PC-9 (cell line): Measurements from ENCODE around the gene TRDN.

Experiments used
- CTCF ChIP-seq: fragments of 200-600 bp; sonication (generic); conservative IDR thresholded peaks from 2 replicates; pipeline ENCODE4 v1.6.1; 2017; ENCODE audit warnings: mixed run types, antibody characterized with exemption, mild to moderate bottlenecking, moderate library complexity
- EZH2 ChIP-seq: fragments of 200-600 bp; sonication (generic); IDR thresholded peaks from 2 replicates; pipeline ENCODE4 v1.8.0; 2017; ENCODE audit warnings: antibody characterized with exemption, low read depth

DNA sequence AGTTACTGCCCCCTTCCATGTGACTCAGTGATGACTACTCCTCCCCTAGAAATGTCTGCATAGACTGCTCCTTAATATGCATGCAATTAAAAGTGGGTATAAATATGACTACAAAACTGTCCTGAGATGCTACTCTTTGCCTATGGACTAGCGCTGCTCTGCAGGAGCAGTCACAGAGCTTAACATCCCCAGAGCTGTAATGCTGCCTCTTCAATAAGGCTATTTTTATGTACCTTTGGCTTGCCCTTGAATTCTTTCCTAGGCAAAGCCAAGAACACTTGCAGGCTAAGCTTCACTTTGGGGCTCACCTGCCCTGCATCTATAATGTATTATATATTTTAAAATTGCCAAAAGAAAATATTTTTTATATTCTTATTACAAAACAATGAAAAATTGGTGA lies 341.6 kb downstream of the TRDN start:
- no peak for TF ChIP-seq CTCF
- no peak for TF ChIP-seq EZH2
